DMS114 treated with DMSO at 0.1 percent for 48 hours (cell line): ENCODE measurements around the gene ATP11A.

Experiments
- DNase-seq: peaks from one replicate; lab custom pipeline; 2025; ENCODE audit not compliant: unreplicated experiment; lab: John Stamatoyannopoulos, UW

The ATP11A gene

GRCh38 chr13:112721198-112722104, 31.6 kb downstream of the ATP11A start:
- DNase-seq = no peak

DNA sequence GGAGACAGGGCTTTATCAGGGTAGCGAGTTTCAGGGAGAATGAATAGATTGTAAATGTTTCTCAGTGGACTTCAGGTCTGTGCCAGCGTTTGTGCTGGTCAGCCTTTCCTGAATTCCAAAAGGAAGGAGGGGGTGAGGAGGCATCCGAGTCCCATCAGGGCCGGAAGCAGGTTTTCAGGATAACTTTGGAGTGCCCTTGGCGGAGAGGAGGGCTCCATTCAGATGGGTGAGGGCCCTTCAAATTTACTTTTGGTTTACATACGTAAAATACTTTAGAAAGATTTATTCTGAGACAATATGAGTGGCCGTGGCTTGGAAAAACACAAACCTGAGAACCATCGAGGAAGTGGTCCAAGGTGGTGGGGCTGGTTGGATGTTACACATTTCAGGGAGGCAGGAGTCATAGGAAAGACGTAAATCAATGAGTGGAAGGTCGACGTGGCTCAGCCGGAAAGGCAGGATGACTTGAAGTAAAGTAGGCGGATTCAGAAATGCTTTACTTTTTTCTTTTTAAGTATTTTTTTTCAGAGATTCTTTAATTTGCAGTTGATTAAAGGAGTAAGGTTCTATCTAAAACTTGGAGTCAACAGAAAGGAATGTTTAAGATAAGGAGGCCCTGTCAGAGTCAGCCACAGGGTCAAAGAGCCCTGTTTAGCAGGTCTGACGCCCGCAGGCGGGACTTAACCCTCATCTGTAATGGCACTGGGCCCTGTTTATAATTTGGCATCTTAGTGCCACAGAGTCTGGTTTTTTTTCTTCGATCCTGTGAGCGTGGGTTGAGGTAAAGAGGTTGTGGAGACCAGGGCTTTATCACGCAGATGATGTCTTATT, 32.8 kb downstream of the ATP11A start:
- no peak for DNase-seq

DNA sequence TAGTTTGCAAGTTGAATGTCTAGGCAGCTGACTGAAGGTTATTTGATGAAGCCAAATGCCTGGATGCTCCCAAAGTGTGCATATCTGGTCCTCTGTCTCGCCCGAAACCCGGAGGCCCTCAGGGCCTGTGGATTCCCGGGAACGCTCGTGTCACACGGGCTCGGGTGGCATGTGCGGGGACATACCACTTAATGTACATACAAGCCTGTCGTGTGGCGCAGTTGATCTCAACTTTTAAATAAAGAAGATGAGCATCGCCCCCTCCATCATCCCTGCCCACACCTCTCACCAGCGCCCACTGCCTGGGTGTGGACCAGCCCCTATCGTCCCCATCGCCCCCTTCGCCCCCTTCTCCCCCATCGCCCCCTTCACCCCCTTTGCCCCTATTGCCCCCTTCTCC, 33.9 kb downstream of the ATP11A start:
- DNase-seq = no peak

GRCh38 chr13:112724788-112725345, 35.0 kb downstream of the ATP11A start:
- DNase-seq = no peak

DNA sequence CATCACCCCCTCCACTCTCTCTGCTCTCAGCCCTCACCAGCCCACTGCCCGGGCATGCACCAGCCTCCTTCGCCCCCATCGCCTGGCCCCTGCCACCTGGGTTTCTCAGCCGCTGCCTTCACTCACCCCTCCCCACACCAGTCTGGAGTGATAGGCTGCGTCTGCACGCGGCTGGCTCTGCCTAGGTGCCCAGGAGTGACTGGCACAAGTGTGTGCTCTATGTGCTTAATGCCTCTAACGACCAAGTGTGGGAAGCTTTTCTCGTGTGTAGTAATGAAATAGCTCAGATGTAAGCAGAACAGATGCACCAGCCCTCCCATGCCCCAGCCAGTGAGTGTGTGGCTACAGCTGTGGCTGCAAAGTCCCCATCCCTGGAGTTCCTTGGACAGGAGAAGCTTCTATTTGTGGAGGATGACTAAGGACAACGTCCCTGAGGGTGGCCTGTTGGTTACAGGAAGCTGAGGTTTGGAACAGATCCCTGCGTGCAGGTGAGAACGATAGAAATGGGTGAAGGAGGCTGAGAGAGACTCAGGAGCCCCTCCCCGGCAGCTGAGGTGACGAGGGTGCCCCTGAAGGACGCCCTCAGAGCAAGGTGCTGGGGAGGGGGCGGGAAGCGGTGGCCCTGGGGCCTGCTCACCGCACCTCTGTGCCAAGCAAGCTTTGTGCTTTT, 35.6 kb downstream of the ATP11A start:
- DNase-seq = no peak

DNA sequence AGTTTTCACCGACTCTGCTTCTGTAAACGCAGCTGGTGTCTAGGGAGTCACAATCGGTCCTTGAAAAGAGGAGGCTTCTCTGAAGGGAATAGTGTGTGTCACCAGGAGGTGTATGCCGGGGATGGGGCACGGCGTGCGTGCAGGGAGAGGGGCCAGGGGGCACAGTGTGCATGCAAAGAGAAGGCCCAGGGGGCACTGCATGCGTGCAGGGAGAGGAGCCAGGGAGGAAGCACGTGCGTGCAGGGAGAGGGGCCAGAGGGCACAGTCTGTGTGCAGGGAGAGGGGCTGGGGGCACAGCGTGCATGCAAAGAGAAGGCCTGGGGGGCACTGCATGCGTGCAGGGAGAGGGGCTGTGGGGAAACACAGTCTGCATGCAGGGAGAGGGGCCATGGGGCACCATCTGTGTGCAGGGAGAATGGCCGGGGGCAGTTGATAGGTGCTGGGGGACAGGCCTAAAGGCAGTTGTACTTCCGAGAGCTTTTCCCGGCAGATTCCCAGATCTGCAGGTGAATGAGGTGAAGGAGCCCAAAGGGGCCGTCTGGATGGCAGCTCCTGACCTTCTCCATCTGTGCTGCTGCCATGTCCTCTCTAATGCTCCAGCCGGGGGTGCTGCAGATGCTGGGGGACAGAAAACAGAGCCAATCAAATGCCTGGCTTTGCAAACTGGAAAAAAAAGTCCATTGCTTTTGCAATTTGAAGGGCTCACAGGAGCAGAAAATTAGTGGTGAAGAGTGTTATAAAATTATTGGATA, 36.4 kb downstream of the ATP11A start:
- no peak for DNase-seq

DNA sequence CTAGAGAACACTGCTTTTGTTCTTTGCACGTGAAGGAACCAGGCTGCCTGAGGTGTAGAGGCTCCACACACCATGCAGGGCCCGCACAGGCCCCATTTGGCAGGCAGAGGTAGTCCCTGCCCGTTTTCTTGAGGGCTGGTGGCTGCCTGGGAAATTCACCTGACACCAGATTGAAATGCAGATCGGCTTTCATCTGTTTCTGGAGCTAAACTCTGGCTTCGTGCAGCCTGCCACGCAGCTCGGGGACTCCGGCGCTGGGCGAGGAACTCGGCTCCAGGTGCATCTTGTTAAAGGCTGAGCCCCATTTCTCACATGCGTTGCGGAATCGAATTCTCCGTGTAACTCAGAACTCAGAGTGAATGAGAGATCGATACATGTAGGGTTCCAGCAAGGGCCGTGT, 37.7 kb downstream of the ATP11A start:
- no peak for DNase-seq

DNA sequence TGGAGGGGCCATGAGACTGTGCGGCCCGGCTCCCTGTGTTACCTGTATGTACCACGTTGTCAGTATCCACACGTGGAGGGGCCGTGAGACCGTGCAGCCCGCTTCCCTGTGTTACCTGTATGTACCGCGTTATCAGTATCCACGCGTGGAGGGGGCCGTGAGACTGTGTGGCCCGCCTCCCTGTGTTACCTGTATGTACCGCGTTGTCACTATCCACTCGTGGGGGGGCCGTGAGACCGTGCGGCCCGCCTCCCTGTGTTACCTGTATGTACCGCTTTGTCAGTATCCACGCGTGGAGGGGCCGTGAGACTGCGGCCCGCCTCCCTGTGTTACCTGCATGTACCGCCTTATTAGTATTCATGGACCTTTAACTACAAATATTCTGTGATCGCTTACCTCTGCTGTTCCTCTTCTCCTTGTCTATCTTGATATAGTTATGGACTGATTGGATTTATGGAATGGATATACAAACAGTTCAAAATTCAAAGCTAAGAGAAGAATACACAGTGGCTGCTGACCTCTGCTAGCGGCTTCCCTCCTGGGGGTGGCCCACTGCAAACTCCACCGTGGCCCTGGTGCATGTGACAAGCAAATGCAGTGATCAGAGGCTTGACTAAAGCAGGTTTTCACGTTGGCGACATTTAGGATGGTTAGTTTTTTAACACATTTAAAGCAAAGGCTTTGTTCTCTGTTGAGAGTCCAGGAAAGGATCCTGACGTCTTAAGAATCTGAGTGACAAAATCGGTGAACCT, 38.7 kb downstream of the ATP11A start:
- DNase-seq = no peak

- no peak for DNase-seq
Observed at GRCh38 chr13:112729408-112729807, 39.6 kb downstream of the ATP11A start.

DNA sequence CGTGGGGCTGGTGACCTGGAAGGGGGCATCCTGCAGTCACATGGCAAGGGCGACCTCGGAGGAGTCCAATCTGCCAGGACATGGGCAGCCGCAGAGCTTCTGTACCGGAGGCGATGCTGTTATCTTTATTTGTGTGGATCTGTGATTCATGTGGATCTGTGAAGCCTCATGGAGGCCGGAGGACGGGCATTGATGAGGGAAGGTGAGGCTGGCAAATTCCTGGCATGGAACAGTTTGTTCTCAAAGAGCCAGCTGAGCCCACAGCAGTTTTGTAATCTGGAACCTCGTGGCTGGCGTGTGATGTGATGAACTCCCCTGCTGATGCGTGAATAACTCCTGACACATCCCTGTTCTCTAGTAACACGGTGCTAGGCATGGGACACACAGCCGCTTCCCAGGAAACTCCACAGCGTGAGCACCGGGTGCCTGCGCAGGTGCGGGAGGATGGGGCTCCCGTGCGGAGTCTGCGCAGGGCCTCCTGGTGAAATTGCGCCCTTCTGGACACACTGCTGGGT, 40.4 kb downstream of the ATP11A start:
- DNase-seq = no peak

DNA sequence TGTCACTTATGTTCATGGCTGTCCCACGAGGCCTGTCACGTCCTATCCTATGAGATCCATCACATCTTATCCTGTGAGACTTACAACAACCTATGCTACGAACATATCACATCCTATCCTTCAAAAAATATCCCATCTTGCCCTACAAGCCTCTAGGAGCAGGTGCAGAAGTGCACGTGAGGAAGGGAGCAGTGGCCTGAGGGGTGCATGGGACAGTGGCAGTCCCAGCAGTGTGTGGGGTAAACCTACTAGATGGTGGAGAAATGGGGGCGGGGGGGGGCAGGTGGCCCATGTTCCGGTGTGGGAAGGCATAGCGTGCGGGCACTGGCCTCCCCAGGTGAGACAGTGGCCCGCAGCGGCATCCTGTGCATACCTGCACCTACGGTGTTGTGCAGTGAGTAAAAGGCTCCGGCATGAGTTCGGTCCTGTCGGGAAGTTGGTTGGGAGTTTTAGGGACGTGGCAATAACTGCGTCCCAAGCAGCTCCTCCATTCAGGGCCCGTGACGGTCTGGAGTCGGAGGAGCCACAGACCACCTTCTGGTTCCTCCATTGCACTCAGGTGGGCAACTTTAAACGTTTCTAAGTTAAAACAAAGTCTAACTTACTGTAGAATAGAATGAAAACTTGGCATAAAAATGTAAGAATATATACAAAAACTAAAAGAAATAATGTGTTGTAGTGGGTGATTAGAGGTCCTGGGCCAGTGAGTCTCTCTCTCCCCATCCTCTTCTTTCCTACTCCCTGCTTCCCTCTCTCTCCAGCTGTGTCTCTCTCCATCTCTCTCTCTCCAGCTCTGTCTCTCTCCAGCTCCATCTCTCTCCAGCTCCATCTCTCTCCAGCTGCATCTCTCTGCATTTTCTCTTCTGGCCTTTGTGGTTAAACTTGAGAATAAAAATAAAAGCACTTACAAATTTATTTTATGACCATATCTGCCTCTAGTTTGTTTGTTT, 42.1 kb downstream of the ATP11A start:
- no peak for DNase-seq

GRCh38 chr13:112732679-112733078, 42.8 kb downstream of the ATP11A start:
- DNase-seq = no peak

DNA sequence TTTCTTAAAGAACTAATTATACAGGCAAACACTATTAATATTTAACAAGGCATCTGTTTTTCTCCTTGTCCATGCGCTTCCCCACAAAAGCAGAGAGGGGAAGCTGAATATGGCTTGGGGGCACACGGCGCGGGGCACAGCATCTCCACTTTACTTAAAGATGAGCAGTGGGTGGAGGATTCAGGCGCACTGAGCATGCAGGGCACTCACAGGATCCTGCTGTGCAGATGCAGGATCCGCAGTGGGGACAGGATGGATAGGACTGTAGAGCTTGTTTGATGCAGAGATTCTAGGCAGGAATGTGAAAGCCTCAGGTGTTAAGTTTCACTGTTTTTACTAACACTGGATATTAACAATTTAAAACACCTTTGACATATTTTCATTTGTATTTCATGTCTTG, 43.3 kb downstream of the ATP11A start:
- no peak for DNase-seq

DNA sequence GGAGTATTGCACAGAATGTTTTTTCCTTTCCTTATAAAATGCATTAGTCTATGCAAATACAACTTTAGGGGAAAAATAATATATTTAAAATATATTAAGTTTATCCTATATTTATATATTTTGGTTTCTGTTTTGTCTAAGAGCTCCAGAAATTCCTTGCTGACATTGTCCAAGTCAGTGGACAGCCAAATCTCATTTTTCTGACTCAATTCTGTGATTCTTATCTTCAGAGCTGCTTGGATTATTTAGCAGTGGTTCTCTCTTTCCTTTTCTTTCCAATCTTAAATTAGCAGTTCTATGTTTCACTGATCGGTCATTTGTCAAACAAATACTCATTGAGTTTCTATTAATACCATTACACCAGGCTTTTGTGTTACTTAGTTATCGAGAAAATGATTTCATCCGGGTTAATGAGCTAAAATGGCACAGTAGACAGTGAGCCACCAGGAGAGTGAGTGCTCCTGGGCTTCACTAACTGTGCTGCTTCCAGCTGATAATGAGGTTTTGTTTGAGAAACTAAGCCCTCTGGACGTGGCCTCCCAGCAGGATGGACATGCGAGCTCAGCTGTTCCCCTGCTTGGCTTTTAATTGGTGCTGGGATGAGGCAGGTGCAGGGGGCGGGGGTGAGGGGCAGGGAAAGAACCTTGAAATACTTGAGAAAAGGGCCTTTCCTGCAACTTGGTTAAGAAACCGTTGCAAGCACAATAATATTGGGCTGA, 44.0 kb downstream of the ATP11A start:
- no peak for DNase-seq

DNA sequence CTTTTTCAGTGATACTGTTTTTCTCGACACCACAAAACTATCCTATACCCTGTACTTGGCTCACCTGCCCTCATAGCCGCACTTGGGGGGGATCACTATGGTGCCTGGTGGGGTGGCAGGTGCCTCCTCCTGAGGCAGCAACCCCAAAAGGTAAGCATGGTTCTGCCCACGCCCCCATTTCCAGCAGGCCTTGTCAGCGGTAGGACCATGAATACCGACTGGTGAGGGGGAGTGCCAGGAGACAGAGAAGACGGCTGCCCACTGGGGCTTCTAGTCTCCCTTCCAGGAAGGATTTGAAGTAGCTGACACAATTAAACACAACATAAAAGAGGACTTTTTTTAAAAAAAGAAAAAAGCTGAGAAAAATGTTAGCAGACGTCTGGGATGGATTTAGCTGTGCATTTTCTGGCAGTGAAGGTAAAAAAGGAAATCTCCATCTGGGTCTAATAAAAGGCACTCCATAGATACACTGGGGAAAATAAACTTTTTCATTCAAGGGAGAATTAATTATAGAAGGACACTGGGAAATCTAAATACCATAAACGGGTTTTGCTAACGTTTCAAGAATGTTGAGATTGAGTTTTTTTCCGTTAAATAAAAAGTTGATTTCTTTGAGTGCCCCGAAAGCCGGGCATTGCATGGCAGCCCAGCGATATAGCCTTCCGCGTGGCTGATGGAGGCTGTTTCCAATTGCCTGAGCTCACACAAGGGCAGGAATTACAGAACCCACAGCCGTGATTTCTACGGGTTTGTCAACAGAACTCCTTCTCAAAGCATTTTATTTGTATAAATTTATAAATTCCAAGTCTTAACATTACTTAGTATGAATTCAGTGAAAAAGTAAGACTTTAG, 45.1 kb downstream of the ATP11A start:
- DNase-seq = no peak

- DNase-seq = no peak
Observed at GRCh38 chr13:112735791-112736190, 46.0 kb downstream of the ATP11A start.

DNA sequence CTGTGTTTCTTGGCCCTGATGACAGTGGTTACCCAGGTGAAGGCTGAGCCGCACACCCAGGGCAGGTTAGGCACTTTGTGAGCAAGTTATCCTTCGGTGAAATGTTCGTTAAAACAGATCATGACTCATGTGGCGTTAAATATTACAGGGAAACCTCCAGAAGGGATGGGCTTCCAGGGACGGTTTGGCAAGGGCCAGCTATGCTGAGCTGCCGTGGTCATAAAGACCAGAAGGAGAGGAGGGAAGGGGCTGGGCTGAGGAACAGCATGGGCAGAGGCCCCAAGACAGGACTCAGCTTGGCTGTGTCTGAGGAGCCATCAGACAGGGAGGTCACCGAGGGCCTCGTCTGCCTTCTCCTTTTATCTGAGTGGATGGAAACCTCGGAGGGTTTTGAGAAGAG, 47.5 kb downstream of the ATP11A start:
- DNase-seq = no peak
